IPS-NIHi7 (cell line): ENCODE results near the gene TMED3.

Experiments used
- DNase-seq: peaks from one replicate; pipeline ENCODE4 v3.0.0; 2012; ENCODE audit warnings: mixed read lengths; ENCODE audit errors: extremely low spot score

The TMED3 gene

GRCh38 chr15:79310985-79311900 is at the start of gene TMED3:
Gene TMED3 (plus strand): TSS chr15:79311112. CDS start chr15:79311250, 138 bp downstream.
- DNase-seq: peak; percentile 98

- DNase-seq: no peak
These were observed 49.1 kb upstream of the TMED3 start for GRCh38 chr15:79261836-79262235.

- DNase-seq: no peak
These were observed 45.7 kb upstream of the TMED3 start for GRCh38 chr15:79265167-79265566.

- DNase-seq: no peak
These were observed 44.8 kb upstream of the TMED3 start for GRCh38 chr15:79265987-79266579.

- peak; percentile 73 for DNase-seq
These were observed 28.3 kb upstream of the TMED3 start, which contains the start of gene ANKRD34C for GRCh38 chr15:79282371-79283251. Gene ANKRD34C (plus strand): TSS chr15:79282722. CDS start chr15:79293285, 10,563 bp downstream.

GRCh38 chr15:79283252-79284048 is 27.5 kb upstream of the TMED3 start:
- DNase-seq: peak; percentile 93

- no peak for DNase-seq
These were observed 20.2 kb upstream of the TMED3 start for GRCh38 chr15:79290642-79291275.

- DNase-seq: no peak
These were observed 18.9 kb upstream of the TMED3 start for GRCh38 chr15:79292011-79292410.

GRCh38 chr15:79294075-79294474 is 16.8 kb upstream of the TMED3 start:
- peak; percentile 26 for DNase-seq

- DNase-seq: no peak
These were observed 14.3 kb upstream of the TMED3 start for GRCh38 chr15:79296583-79296982.

- no peak for DNase-seq
These were observed 11.6 kb upstream of the TMED3 start for GRCh38 chr15:79299126-79299840.

GRCh38 chr15:79299841-79300235 is 11.1 kb upstream of the TMED3 start:
- DNase-seq: no peak

- no peak for DNase-seq
These were observed 3.7 kb upstream of the TMED3 start for GRCh38 chr15:79307251-79307650.

- DNase-seq: no peak
These were observed 2.0 kb upstream of the TMED3 start for GRCh38 chr15:79308874-79309273.

- no peak for DNase-seq
These were observed 314 bp upstream of the TMED3 start for GRCh38 chr15:79310612-79310984.

GRCh38 chr15:79311901-79312553 is 1.1 kb downstream of the TMED3 start:
- no peak for DNase-seq

GRCh38 chr15:79314186-79314585 is 3.3 kb downstream of the TMED3 start:
- no peak for DNase-seq

GRCh38 chr15:79314811-79315210 is 3.9 kb downstream of the TMED3 start:
- no peak for DNase-seq

GRCh38 chr15:79315623-79316328 is 4.9 kb downstream of the TMED3 start:
- no peak for DNase-seq
